ENCODE measurements around the gene ABCC2. TPM values are rescaled to one million over a fixed set of nuclear protein-coding genes. Genes with fewer than 3 reads are reported as not detected.
"Not testable (repeated sequence)": the region's sequence is repeated elsewhere in the genome, so short reads cannot be mapped to it uniquely, and the experiment has no call there.

ABCC2 gene
- total RNA-seq, 1 experiment from 2014 or later: 6.5 TPM

- Histone ChIP-seq H3K4me1 (ENCODE audit: control insufficient read depth, insufficient read depth, low read length) (no peaks in the 10 kb centered on the region), H3K4me3 (ENCODE audit: low read depth in 2 of 2, low read length in 2 of 2) (no peak overlapping the region), H3K27ac (ENCODE audit: low read length) (no peak overlapping the region), H3K9me3 (ENCODE audit: control insufficient read depth, insufficient read depth, low read depth, low read length) (no peaks in the 10 kb centered on the region), H3K27me3 (ENCODE audit: control insufficient read depth, insufficient read depth, low read length) (no peaks in the 10 kb centered on the region), H3K36me3 (ENCODE audit: control insufficient read depth, insufficient read depth, low read length) (no peaks in the 10 kb centered on the region)
- ChIA-PET POLR2A (no interaction called here), CTCF (interaction anchor here (0.6 kb wide), 1 partner anchor 501 kb away, joined by 5 read pairs; no protein-coding TSS in a partner anchor)
- in situ Hi-C loops (cut with HindIII; ENCODE audit: low pct_unique_long_range_greater_than_20kb, low sequenced_read_pairs) (no loop called here), intact Hi-C loops (cut with micrococcal nuclease; ENCODE audit: unreplicated experiment) (no loop called here)
- TF ChIP-seq SIN3A (IDR thresholded peaks at IDR 0.05; ENCODE audit: borderline replicate concordance, insufficient read depth, low read depth, low read length) (no peak), TCF7L2 (IDR thresholded peaks at IDR 0.05; ENCODE audit: low read depth, low read length) (no peak), POLR2AphosphoS5 (IDR thresholded peaks at IDR 0.05; ENCODE audit: low read depth, low read length) (no peak), CTCF (IDR thresholded peaks at IDR 0.05) (no peak), REST (IDR thresholded peaks at IDR 0.05; ENCODE audit: insufficient read depth in 1 of 2, low read depth in 2 of 2, low read length in 1 of 2) (no peak)
- BruUV-seq (replicated peaks): no TSS peak
- ATAC-seq (no peak), DNase-seq (ENCODE audit: low read depth, low spot score) (no peak)
Observed at GRCh38 chr10:99835947-99836346, 53.5 kb downstream of the ABCC2 start.

GRCh38 chr10:99836711-99837110 lies 54.3 kb downstream of the ABCC2 start:
- DNase-seq (ENCODE audit: low read depth, low spot score) (no peak), ATAC-seq (no peak)
- Histone ChIP-seq H3K9me3 (ENCODE audit: control insufficient read depth, insufficient read depth, low read depth, low read length) (no peaks in the 10 kb centered on the region), H3K4me3 (ENCODE audit: low read depth in 2 of 2, low read length in 2 of 2) (no peak overlapping the region), H3K27ac (ENCODE audit: low read length) (peak overlapping the region; percentile 9; the same call in 1 of the 2 replicates), H3K27me3 (ENCODE audit: control insufficient read depth, insufficient read depth, low read length) (no peaks in the 10 kb centered on the region), H3K36me3 (ENCODE audit: control insufficient read depth, insufficient read depth, low read length) (no peaks in the 10 kb centered on the region), H3K4me1 (ENCODE audit: control insufficient read depth, insufficient read depth, low read length) (no peaks in the 10 kb centered on the region)
- CTCF ChIA-PET: no interaction called here
- BruUV-seq (replicated peaks): no TSS peak
- POLR2A ChIA-PET: no interaction called here
- in situ Hi-C loops (cut with HindIII; ENCODE audit: low pct_unique_long_range_greater_than_20kb, low sequenced_read_pairs) (no loop called here), intact Hi-C loops (cut with micrococcal nuclease; ENCODE audit: unreplicated experiment) (no loop called here)
- TF ChIP-seq POLR2AphosphoS5 (IDR thresholded peaks at IDR 0.05; ENCODE audit: low read depth, low read length) (no peak), TCF7L2 (IDR thresholded peaks at IDR 0.05; ENCODE audit: low read depth, low read length) (no peak), CTCF (IDR thresholded peaks at IDR 0.05) (no peak), SIN3A (IDR thresholded peaks at IDR 0.05; ENCODE audit: borderline replicate concordance, insufficient read depth, low read depth, low read length) (no peak), REST (IDR thresholded peaks at IDR 0.05; ENCODE audit: insufficient read depth in 1 of 2, low read depth in 2 of 2, low read length in 1 of 2) (no peak)

GRCh38 chr10:99840859-99841258 lies 58.4 kb downstream of the ABCC2 start:
- intact Hi-C loops (cut with micrococcal nuclease; ENCODE audit: unreplicated experiment): loop anchor here (10.0 kb wide), 1 partner anchor 344 kb away; the partner anchor contains the start of gene ERLIN1
- H3K27ac ChIP-seq (ENCODE audit: low read length): peak overlapping the region; percentile 27; the same call in 1 of the 2 replicates
- H3K9me3 ChIP-seq (ENCODE audit: control insufficient read depth, insufficient read depth, low read depth, low read length); H3K4me1 ChIP-seq (ENCODE audit: control insufficient read depth, insufficient read depth, low read length); BruUV-seq (replicated peaks); DNase-seq (ENCODE audit: low read depth, low spot score); ATAC-seq; CTCF ChIA-PET; H3K27me3 ChIP-seq (ENCODE audit: control insufficient read depth, insufficient read depth, low read length); H3K36me3 ChIP-seq (ENCODE audit: control insufficient read depth, insufficient read depth, low read length); H3K4me3 ChIP-seq (ENCODE audit: low read depth in 2 of 2, low read length in 2 of 2); in situ Hi-C loops (cut with HindIII; ENCODE audit: low pct_unique_long_range_greater_than_20kb, low sequenced_read_pairs); POLR2A ChIA-PET: not testable (repeated sequence)
